Esophagus muscularis mucosa (tissue), 4 donors: ENCODE measurements around the gene CYB5R3. TPM values are rescaled to one million over a fixed set of nuclear protein-coding genes. Genes with fewer than 3 reads are reported as not detected.
"Not testable (repeated sequence)": the region's sequence is repeated elsewhere in the genome, so short reads cannot be mapped to it uniquely, and the experiment has no call there.

Experiments
- DNase-seq: peaks from one replicate; pipeline ENCODE4 v3.0.0-alpha.2; 2017; ENCODE audit errors: extremely low spot score
- H3K27ac ChIP-seq, 4 donors: fragments of 200-600 bp; sonication (generic); replicated peaks in 1 of 4; 1 replicate in 3 of 4; 2 replicates in 1 of 4; pipeline ENCODE4 v1.5.1; 2016 to 2019; ENCODE audit warnings: mild to moderate bottlenecking in 1 of 4
- H3K27me3 ChIP-seq, 4 donors: fragments of 200-600 bp; sonication (generic); one replicate each; pipeline versions ENCODE4 v1.5.1 to v1.6.0; 2016 to 2019
- H3K36me3 ChIP-seq, 4 donors: fragments of 200-600 bp; sonication (generic); one replicate each; pipeline ENCODE4 v1.5.1; 2016 to 2019
- H3K4me1 ChIP-seq, 4 donors: fragments of 200-600 bp; sonication (generic); one replicate each; pipeline ENCODE4 v1.5.1; 2016 to 2019
- H3K4me3 ChIP-seq, 4 donors: fragments of 200-600 bp; sonication (generic); 1 replicate in 2 of 4; 2 replicates in 2 of 4; pipeline ENCODE4 v1.5.1; 2016 to 2019; ENCODE audit warnings: mild to moderate bottlenecking in 4 of 4, moderate library complexity in 1 of 4
- H3K9me3 ChIP-seq, 4 donors: fragments of 200-600 bp; sonication (generic); 1 replicate in 3 of 4; 2 replicates in 1 of 4; pipeline ENCODE4 v1.5.1; 2016 to 2019
- EP300 ChIP-seq: sonication (generic); formaldehyde crosslinking; IDR thresholded peaks from one replicate; pipeline ENCODE4 v1.6.1; 2017; ENCODE audit warnings: antibody characterized with exemption
- POLR2A ChIP-seq: fragments of 450-650 bp; IDR thresholded peaks from one replicate; pipeline ENCODE4 v1.6.1; 2017; ENCODE audit warnings: antibody characterized with exemption, moderate library complexity, mild to moderate bottlenecking, low read depth
- POLR2AphosphoS5 ChIP-seq, 2 donors: sonication (generic); formaldehyde crosslinking; IDR thresholded peaks; one replicate each; pipeline ENCODE4 v1.6.1; 2017; ENCODE audit warnings: antibody characterized with exemption in 2 of 2
- WGBS: methylation state at CpG from one replicate; pipeline ENCODE4 v1.1.5; 2018; 5-methylcytosine and 5-hydroxymethylcytosine counted together
- intact Hi-C: fragments of 100-400 bp; cut with DNase I; formaldehyde crosslinking; loops from one replicate; pipeline ENCODE4 v1.15.1; 2023
- total RNA-seq, 4 donors: library from RNA; depleted of rRNA; stranded (reverse); fragments of >200 nt; gene quantifications; one replicate each; pipeline versions ENCODE4 v1.1.0 to v1.2.1, GENCODE V29; 2016
- TF ChIP-seq, protein P1 (sequence below), 3 experiments: fragments of 200-600 bp in 2 of 3; fragments of 450-650 bp in 1 of 3; sonication (generic) in 2 of 3; IDR thresholded peaks; one replicate each; pipeline ENCODE4 v1.5.1; 2017 to 2019; ENCODE audit warnings: antibody characterized with exemption in 3 of 3, mild to moderate bottlenecking in 2 of 3, moderate library complexity in 1 of 3

The CYB5R3 gene
- total RNA-seq, 4 donors from 2014 or later = 154 to 287 (median 221) TPM

DNA sequence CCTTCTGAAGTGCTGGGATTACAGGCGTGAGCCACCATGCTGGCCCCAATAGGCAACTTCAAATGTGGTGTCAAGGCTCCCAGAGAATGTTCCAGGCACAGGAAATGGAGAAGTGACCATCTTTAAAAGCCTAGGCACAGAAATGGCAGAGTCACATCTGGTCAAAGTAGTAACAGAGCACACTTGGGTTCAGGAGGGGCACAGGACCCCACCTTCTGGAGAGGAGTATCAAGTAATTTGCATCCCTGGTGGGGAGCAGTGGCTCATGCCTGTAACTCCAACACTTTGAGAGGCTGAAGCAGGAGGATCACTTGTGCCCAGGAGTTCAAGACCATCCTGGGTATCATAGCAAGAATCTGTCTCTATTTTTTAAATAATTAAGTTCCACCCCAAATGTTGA lies 66.2 kb downstream of the CYB5R3 start:
- Histone ChIP-seq H3K9me3 (no peaks in the 10 kb centered on the region), H3K36me3 (peaks cover 41 to 72% (median 63%) of the 10 kb centered on the region in 4 donors), H3K4me1 (peaks cover 6 to 17% (median 13%) of the 10 kb centered on the region in 4 donors), H3K27ac (no peak overlapping the region), H3K27me3 (no peaks in the 10 kb centered on the region), H3K4me3 (no peak overlapping the region)
- DNase-seq = no peak
- intact Hi-C loops = no loop called here
- TF ChIP-seq EP300 = no peak
- TF ChIP-seq POLR2AphosphoS5 (IDR thresholded peaks at IDR 0.05) = no peak
- no peak for TF ChIP-seq POLR2A
- TF ChIP-seq, protein P1, sequence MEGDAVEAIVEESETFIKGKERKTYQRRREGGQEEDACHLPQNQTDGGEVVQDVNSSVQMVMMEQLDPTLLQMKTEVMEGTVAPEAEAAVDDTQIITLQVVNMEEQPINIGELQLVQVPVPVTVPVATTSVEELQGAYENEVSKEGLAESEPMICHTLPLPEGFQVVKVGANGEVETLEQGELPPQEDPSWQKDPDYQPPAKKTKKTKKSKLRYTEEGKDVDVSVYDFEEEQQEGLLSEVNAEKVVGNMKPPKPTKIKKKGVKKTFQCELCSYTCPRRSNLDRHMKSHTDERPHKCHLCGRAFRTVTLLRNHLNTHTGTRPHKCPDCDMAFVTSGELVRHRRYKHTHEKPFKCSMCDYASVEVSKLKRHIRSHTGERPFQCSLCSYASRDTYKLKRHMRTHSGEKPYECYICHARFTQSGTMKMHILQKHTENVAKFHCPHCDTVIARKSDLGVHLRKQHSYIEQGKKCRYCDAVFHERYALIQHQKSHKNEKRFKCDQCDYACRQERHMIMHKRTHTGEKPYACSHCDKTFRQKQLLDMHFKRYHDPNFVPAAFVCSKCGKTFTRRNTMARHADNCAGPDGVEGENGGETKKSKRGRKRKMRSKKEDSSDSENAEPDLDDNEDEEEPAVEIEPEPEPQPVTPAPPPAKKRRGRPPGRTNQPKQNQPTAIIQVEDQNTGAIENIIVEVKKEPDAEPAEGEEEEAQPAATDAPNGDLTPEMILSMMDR (IDR thresholded peaks at IDR 0.05) = no peak
- WGBS = 82% methylated on average over 1 of the region's 1 CpG

GRCh38 chr22:42581762-42582716 lies 67.2 kb downstream of the CYB5R3 start:
- Histone ChIP-seq H3K27me3 (no peaks in the 10 kb centered on the region), H3K36me3 (peaks cover 31 to 72% (median 62%) of the 10 kb centered on the region in 4 donors), H3K27ac (peak overlapping the region; percentile 48 to 77 (median 68)), H3K4me3 (peak overlapping the region; percentile 68 to 93 (median 74)), H3K9me3 (no peaks in the 10 kb centered on the region), H3K4me1 (peaks cover 6 to 17% (median 13%) of the 10 kb centered on the region in 4 donors)
- 9% methylated on average over 48 of the region's 64 CpGs for WGBS
- intact Hi-C loops = no loop called here
- no peak for TF ChIP-seq EP300
- TF ChIP-seq POLR2AphosphoS5 (IDR thresholded peaks at IDR 0.05) = peak; percentile 52 to 77
- peak; percentile 96 for DNase-seq

GRCh38 chr22:42581194-42581761 lies 67.9 kb downstream of the CYB5R3 start:
- 0% methylated on average over 11 of the region's 22 CpGs for WGBS
- H3K9me3 ChIP-seq, DNase-seq, intact Hi-C loops, H3K27me3 ChIP-seq: not testable (repeated sequence)
- Histone ChIP-seq H3K4me3 (peak overlapping the region; percentile 68 to 93 (median 74)), H3K27ac (peak overlapping the region; percentile 48 to 77 (median 68)), H3K4me1 (peaks cover 6 to 17% (median 13%) of the 10 kb centered on the region in 4 donors), H3K36me3 (peaks cover 24 to 70% (median 58%) of the 10 kb centered on the region in 4 donors)

DNA sequence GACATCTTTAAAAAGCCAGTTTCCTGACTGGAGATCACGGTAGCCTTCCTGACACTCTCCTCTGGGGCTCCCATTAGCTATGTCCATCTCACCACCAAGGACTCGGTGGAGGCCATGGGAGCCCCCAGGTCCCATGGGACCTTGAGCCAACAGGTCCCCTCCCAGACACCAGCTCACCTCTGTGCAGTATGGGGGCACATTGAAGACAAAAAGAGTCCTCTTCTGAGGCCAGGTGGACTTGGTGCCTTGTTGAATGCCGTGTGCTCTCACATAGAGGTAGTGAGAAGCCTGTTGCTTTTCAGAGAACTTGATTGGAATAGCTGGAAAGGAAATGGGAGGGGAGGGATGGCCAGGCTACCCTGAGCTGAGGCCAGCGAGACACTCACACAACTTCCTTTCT lies 69.2 kb downstream of the CYB5R3 start:
- H3K4me3 ChIP-seq, DNase-seq, H3K27me3 ChIP-seq, H3K9me3 ChIP-seq, H3K27ac ChIP-seq, intact Hi-C loops: not testable (repeated sequence)
- H3K4me1 ChIP-seq = peaks cover 6 to 17% (median 13%) of the 10 kb centered on the region in 4 donors
- WGBS = 86% methylated on average over 1 of the region's 4 CpGs
- H3K36me3 ChIP-seq = peaks cover 11 to 66% (median 50%) of the 10 kb centered on the region in 4 donors

DNA sequence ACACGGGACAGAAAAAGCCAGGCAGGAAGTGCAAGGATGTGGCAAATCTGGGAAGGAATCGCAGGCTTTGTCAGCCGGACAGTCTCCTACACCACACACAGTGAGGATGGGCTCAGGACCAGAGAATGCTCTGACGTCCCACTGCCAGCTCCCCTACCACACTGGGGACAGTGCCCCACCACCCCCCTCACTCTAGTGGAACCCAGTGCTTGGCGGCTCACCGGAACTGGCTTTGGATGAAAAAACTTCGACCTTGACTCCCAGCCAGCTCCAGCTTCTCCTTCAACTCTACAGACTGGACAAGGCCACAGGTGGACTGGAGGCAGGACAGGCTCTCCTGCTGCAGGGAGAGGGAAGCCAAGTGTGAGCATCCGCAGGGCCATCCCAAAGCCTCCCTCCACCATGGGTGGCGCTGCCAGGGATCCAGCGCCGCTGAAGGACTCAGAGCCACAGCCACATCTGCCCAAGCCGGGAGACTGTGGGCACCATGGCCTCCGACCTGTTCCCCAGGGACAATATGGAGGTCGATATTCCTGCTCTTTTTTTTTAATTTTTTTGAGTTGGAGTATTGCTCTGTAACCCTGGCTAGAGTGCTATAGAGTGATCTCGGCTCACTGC lies 71.5 kb downstream of the CYB5R3 start:
- DNase-seq = no peak
- H3K4me1 ChIP-seq = peaks cover 0 to 15% (median 13%) of the 10 kb centered on the region in 4 donors
- H3K27me3 ChIP-seq = no peaks in the 10 kb centered on the region
- no peaks in the 10 kb centered on the region for H3K9me3 ChIP-seq
- H3K36me3 ChIP-seq = peaks cover 5 to 64% (median 50%) of the 10 kb centered on the region in 4 donors
- H3K27ac ChIP-seq = no peak overlapping the region
- H3K4me3 ChIP-seq = no peak overlapping the region
- no peak for TF ChIP-seq EP300
- TF ChIP-seq, protein P1 (IDR thresholded peaks at IDR 0.05) = no peak
- no peak for TF ChIP-seq POLR2AphosphoS5 (IDR thresholded peaks at IDR 0.05)
- TF ChIP-seq POLR2A = no peak
- 83% methylated on average over 11 of the region's 15 CpGs for WGBS
- intact Hi-C loops = no loop called here

DNA sequence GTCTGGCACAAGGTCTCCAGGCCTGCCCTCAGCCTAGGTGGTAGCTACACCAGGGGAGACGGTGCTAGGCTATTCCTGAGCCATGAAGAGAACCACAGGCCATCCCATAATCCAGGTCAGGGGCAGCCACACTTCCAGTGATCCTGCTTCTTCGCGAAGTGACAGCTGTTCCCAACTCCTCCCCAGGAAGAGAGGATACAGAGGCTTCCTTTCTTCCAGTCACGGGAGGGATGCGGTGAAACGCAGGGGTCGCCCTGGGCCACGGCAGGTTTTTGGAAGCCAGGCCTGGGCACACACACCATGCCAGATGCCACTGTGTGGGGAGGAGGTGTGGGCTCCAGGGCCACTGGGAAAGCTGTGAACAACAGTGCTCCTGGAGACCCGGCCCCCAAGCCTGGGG lies 72.1 kb downstream of the CYB5R3 start:
- peaks cover 6 to 70% (median 56%) of the 10 kb centered on the region in 4 donors for H3K36me3 ChIP-seq
- intact Hi-C loops = not testable (repeated sequence)
- WGBS = 80% methylated on average over 2 of the region's 9 CpGs

DNA sequence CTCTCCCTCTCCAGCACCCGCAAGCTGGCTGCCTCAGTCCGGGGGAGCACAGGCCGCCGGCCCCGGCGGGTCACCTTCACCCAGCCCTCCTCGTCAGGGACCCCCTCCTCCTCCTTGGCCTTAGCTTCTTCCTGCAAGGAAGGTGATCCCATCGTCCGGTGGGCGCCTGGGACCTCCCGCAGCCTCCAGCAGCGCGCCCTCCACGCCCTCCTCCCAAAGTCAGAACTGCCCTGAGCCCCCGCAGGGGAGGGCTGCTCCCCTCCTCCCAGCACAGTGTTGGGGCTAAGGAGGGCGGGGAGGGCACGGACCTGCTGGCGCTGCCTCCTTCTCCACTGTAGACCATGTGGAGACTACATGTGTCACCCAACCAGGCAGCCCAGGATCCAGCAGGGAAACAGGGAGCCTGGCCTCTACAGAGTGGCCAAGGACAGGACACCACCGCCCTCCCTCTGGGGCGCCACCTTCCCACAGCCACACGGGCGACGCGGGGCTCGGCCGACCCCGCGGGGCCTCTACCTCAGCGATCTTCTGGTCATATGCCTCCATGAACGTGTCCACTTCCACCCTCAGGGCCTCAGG lies 73.1 kb downstream of the CYB5R3 start:
- H3K36me3 ChIP-seq = peaks cover 6 to 81% (median 62%) of the 10 kb centered on the region in 4 donors
- H3K4me3 ChIP-seq, H3K27ac ChIP-seq, intact Hi-C loops, H3K4me1 ChIP-seq, H3K9me3 ChIP-seq, H3K27me3 ChIP-seq, DNase-seq: not testable (repeated sequence)
- WGBS = 84% methylated on average over 5 of the region's 30 CpGs

More for the DNA sequence above, 72.1 kb downstream of the CYB5R3 start:
- not testable (repeated sequence) for H3K27ac ChIP-seq, DNase-seq, H3K4me3 ChIP-seq, H3K27me3 ChIP-seq, H3K9me3 ChIP-seq
- H3K4me1 ChIP-seq = peaks cover 0 to 11% (median 8%) of the 10 kb centered on the region in 4 donors

GRCh38 chr22:42574468-42574867 lies 74.7 kb downstream of the CYB5R3 start:
- 79% methylated on average over 8 of the region's 21 CpGs for WGBS
- not testable (repeated sequence) for H3K27ac ChIP-seq
- H3K36me3 ChIP-seq = peaks cover 6 to 89% (median 64%) of the 10 kb centered on the region in 4 donors

DNA sequence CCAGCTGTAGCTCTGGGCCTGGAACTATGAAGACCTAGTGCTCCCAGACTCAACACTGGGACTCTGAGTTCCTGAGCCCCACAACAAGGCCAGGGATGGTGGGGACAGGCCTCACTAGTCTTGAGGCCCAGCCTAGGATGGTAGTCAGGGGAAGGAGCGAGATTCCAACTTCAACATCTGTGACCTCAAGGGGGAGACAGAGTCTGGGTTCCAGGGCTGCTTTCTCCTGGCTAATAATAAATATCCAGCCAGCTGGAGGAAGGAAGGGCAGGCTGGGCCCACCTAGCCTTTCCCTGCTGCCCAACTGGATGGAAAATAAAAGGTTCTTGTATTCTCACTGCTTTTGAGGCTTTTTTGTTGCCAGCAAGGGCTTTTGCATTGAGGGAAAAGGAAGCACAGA lies 75.1 kb downstream of the CYB5R3 start:
- H3K27ac ChIP-seq, H3K27me3 ChIP-seq, H3K4me3 ChIP-seq, H3K4me1 ChIP-seq, DNase-seq, H3K9me3 ChIP-seq, intact Hi-C loops: not testable (repeated sequence)
- peaks cover 6 to 89% (median 65%) of the 10 kb centered on the region in 4 donors for H3K36me3 ChIP-seq
- WGBS = no CpG with 5 or more reads among the region's 1 CpG

More at GRCh38 chr22:42574468-42574867, 74.7 kb downstream of the CYB5R3 start:
- intact Hi-C loops, H3K4me1 ChIP-seq, H3K9me3 ChIP-seq, H3K4me3 ChIP-seq, H3K27me3 ChIP-seq, DNase-seq: not testable (repeated sequence)
